ENCODE measurements around the gene PPP1R15A. TPM values are rescaled to one million over a fixed set of nuclear protein-coding genes. Genes with fewer than 3 reads are reported as not detected.

Gene PPP1R15A
- 1,000 to 10,000 TPM in 1 of 2 donors, 100 to 1,000 TPM in 1; 954 to 1,165 TPM for total RNA-seq
- 432 to 2,632 reads per million in 2 donors for total RNA-seq

GRCh38 chr19:48872182-48872883, at the start of gene PPP1R15A:
TSS of gene PPP1R15A (plus strand) at chr19:48872421. CDS start at chr19:48873234, 813 bp downstream.
- H3K27ac Mint-ChIP-seq: peak within 1 kb of the TSS; percentile 99
- H3K36me3 Mint-ChIP-seq (ENCODE audit: low read depth): peaks cover 31% of the 10 kb centered on the region
- H3K27me3 Mint-ChIP-seq: peaks cover 9% of the 10 kb centered on the region
- H3K4me3 Mint-ChIP-seq: peak within 1 kb of the TSS; percentile 95
- H3K4me1 Mint-ChIP-seq: peaks cover 48% of the 10 kb centered on the region
- DNase-seq: peak; percentile 87 to 100 (median 96)
- peak; percentile 50 for ATAC-seq
- no peaks in the 10 kb centered on the region for H3K9me3 ChIP-seq (ENCODE audit: control insufficient read depth, low read length, poor library complexity, severe bottlenecking)

DNA sequence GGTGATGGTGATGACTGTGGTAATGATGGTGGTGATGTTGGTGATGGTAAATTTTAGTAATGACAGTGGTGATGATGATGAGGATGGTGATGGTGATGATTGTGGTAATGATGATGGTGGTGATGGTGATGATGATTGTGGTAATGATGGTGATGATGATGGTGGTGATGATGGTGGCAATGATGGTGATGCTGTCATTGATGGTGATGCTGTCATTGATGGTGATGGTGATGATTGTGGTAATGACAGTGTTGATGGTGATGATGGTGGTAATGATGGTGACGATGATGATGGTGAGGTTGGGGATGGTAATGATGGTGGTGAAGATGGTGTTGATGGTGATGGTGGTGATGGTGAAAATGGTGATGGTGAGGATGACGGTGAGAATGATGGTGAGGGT, 49.7 kb upstream of the PPP1R15A start:
- H3K4me1 Mint-ChIP-seq: no peaks in the 10 kb centered on the region
- no peak overlapping the region for H3K4me3 Mint-ChIP-seq
- no peaks in the 10 kb centered on the region for H3K27me3 Mint-ChIP-seq
- ATAC-seq (no peak), DNase-seq (no peak)
- no peaks in the 10 kb centered on the region for H3K36me3 Mint-ChIP-seq (ENCODE audit: low read depth)
- no peaks in the 10 kb centered on the region for H3K9me3 ChIP-seq (ENCODE audit: control insufficient read depth, low read length, poor library complexity, severe bottlenecking)
- H3K27ac Mint-ChIP-seq: no peak overlapping the region

GRCh38 chr19:48826606-48827020, 45.6 kb upstream of the PPP1R15A start:
- H3K27ac Mint-ChIP-seq: no peak overlapping the region
- no peaks in the 10 kb centered on the region for H3K4me1 Mint-ChIP-seq
- no peaks in the 10 kb centered on the region for H3K27me3 Mint-ChIP-seq
- no peaks in the 10 kb centered on the region for H3K36me3 Mint-ChIP-seq (ENCODE audit: low read depth)
- DNase-seq (no peak), ATAC-seq (no peak)
- H3K9me3 ChIP-seq (ENCODE audit: control insufficient read depth, low read length, poor library complexity, severe bottlenecking): no peaks in the 10 kb centered on the region
- no peak overlapping the region for H3K4me3 Mint-ChIP-seq

DNA sequence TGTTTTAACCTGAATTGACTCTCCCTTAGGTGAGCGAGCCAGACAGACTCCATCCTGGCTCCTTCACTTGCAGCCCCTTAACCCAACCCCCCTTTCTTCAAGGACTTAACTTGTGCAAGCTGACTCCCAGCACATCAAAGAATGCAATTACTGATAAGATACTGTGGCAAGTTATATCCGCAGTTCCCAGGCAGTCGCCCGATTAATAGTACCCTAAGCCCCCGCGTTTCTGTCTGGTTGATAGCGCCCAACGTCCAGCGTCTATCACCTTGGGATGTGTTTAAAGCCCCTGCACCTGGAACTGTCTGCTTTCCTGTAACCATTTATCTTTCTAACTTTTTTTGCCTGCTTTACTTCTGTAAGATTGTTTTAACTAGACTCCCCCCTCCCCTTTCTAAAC, 42.1 kb upstream of the PPP1R15A start:
- H3K4me1 Mint-ChIP-seq: no peaks in the 10 kb centered on the region
- H3K4me3 Mint-ChIP-seq: no peak overlapping the region
- peaks cover 5% of the 10 kb centered on the region for H3K36me3 Mint-ChIP-seq (ENCODE audit: low read depth)
- no peak for ATAC-seq
- no peaks in the 10 kb centered on the region for H3K9me3 ChIP-seq (ENCODE audit: control insufficient read depth, low read length, poor library complexity, severe bottlenecking)
- H3K27me3 Mint-ChIP-seq: no peaks in the 10 kb centered on the region
- no peak overlapping the region for H3K27ac Mint-ChIP-seq
- DNase-seq: no peak

DNA sequence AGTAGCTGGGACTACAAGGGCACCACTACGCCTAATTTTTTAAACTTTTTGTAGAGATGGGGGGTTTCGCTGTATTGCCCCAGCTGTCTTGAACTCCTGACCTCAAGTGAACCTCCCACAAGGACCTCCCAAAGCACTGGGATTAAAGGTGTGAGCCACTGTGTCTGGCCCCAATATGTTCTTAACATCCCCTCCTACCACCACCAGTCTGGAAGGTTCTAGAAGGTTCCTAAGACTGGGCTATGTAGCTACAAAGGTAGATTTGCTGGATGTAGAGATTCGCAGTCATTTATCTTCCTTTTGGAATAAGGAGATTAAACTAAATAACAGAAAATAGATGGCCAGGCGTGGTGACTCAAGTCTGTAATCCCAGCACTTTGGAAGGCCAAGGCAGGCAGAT, 41.3 kb upstream of the PPP1R15A start:
- DNase-seq (no peak), ATAC-seq (no peak)
- Mint-ChIP-seq H3K27ac (no peak overlapping the region), H3K4me1 (peaks cover 7% of the 10 kb centered on the region), H3K36me3 (ENCODE audit: low read depth) (peaks cover 5% of the 10 kb centered on the region), H3K27me3 (peaks cover 6% of the 10 kb centered on the region), H3K4me3 (no peak overlapping the region)
- H3K9me3 ChIP-seq (ENCODE audit: control insufficient read depth, low read length, poor library complexity, severe bottlenecking): no peaks in the 10 kb centered on the region

- H3K4me1 Mint-ChIP-seq: peaks cover 16% of the 10 kb centered on the region
- no peak overlapping the region for H3K27ac Mint-ChIP-seq
- H3K4me3 Mint-ChIP-seq: no peak overlapping the region
- peaks cover 5% of the 10 kb centered on the region for H3K36me3 Mint-ChIP-seq (ENCODE audit: low read depth)
- peaks cover 11% of the 10 kb centered on the region for H3K27me3 Mint-ChIP-seq
- no peak for ATAC-seq
- no peaks in the 10 kb centered on the region for H3K9me3 ChIP-seq (ENCODE audit: control insufficient read depth, low read length, poor library complexity, severe bottlenecking)
- DNase-seq: no peak
Observed at GRCh38 chr19:48833049-48833448, 39.2 kb upstream of the PPP1R15A start.

- H3K4me3 Mint-ChIP-seq: no peak overlapping the region
- ATAC-seq: no peak
- H3K27me3 Mint-ChIP-seq: peaks cover 11% of the 10 kb centered on the region
- H3K4me1 Mint-ChIP-seq: peaks cover 16% of the 10 kb centered on the region
- no peaks in the 10 kb centered on the region for H3K9me3 ChIP-seq (ENCODE audit: control insufficient read depth, low read length, poor library complexity, severe bottlenecking)
- no peak for DNase-seq
- H3K27ac Mint-ChIP-seq: no peak overlapping the region
- peaks cover 5% of the 10 kb centered on the region for H3K36me3 Mint-ChIP-seq (ENCODE audit: low read depth)
Observed at GRCh38 chr19:48833977-48834376, 38.2 kb upstream of the PPP1R15A start.

GRCh38 chr19:48835734-48836088, 36.5 kb upstream of the PPP1R15A start:
- H3K4me3 Mint-ChIP-seq: peak overlapping the region; percentile 87

GRCh38 chr19:48836089-48837017, 35.9 kb upstream of the PPP1R15A start, which contains the start of gene HSD17B14:
TSS of gene HSD17B14 (minus strand) at chr19:48836491. CDS start at chr19:48836411, 80 bp downstream.
- H3K27me3 Mint-ChIP-seq: peaks cover 11% of the 10 kb centered on the region
- peaks cover 5% of the 10 kb centered on the region for H3K36me3 Mint-ChIP-seq (ENCODE audit: low read depth)
- DNase-seq (no peak), ATAC-seq (peak; percentile 28)
- peak within 1 kb of the TSS; percentile 87 for H3K4me3 Mint-ChIP-seq
- no peaks in the 10 kb centered on the region for H3K9me3 ChIP-seq (ENCODE audit: control insufficient read depth, low read length, poor library complexity, severe bottlenecking)
- peak within 1 kb of the TSS; percentile 62 for H3K27ac Mint-ChIP-seq
- H3K4me1 Mint-ChIP-seq: peaks cover 16% of the 10 kb centered on the region

More at GRCh38 chr19:48835734-48836088, 36.5 kb upstream of the PPP1R15A start:
- peak; percentile 75 to 92 (median 82) for DNase-seq
- peak; percentile 90 for ATAC-seq
- peaks cover 16% of the 10 kb centered on the region for H3K4me1 Mint-ChIP-seq
- peaks cover 11% of the 10 kb centered on the region for H3K27me3 Mint-ChIP-seq
- no peaks in the 10 kb centered on the region for H3K9me3 ChIP-seq (ENCODE audit: control insufficient read depth, low read length, poor library complexity, severe bottlenecking)
- peaks cover 5% of the 10 kb centered on the region for H3K36me3 Mint-ChIP-seq (ENCODE audit: low read depth)
- peak overlapping the region; percentile 62 for H3K27ac Mint-ChIP-seq

- Mint-ChIP-seq H3K4me1 (peaks cover 16% of the 10 kb centered on the region), H3K36me3 (ENCODE audit: low read depth) (peaks cover 5% of the 10 kb centered on the region), H3K27me3 (peaks cover 11% of the 10 kb centered on the region), H3K27ac (peak overlapping the region; percentile 62), H3K4me3 (peak overlapping the region; percentile 83)
- DNase-seq: peak; percentile 38 to 56 (median 53)
- ATAC-seq: peak; percentile 68
- no peaks in the 10 kb centered on the region for H3K9me3 ChIP-seq (ENCODE audit: control insufficient read depth, low read length, poor library complexity, severe bottlenecking)
Observed at GRCh38 chr19:48837051-48837524, 35.1 kb upstream of the PPP1R15A start.

DNA sequence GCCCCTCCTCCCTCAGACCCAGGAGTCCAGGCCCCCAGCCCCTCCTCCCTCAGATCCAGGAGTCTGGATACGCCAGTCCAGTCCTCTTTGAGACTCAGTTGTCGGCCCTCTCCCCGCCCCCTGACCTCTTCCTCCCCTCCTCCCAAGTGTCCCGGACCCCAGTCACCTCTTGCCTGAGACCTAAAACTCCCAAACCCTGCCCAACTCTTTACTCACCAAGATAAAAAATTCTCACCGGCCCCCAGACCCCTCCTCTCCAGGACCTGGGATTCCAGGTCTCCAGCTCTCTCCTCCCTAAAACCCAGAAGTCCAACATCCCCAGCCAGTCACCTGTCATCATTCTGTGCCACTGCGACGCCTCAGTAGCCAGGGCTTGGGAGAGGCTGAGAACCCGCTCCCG, 34.5 kb upstream of the PPP1R15A start:
- ATAC-seq: no peak
- Mint-ChIP-seq H3K36me3 (ENCODE audit: low read depth) (peaks cover 4% of the 10 kb centered on the region), H3K27ac (no peak overlapping the region), H3K27me3 (peaks cover 11% of the 10 kb centered on the region), H3K4me1 (peaks cover 18% of the 10 kb centered on the region), H3K4me3 (no peak overlapping the region)
- H3K9me3 ChIP-seq (ENCODE audit: control insufficient read depth, low read length, poor library complexity, severe bottlenecking): no peaks in the 10 kb centered on the region
- DNase-seq: no peak

- no peak for DNase-seq
- H3K9me3 ChIP-seq (ENCODE audit: control insufficient read depth, low read length, poor library complexity, severe bottlenecking): no peaks in the 10 kb centered on the region
- Mint-ChIP-seq H3K4me3 (no peak overlapping the region), H3K27me3 (peaks cover 4% of the 10 kb centered on the region), H3K27ac (no peak overlapping the region), H3K36me3 (ENCODE audit: low read depth) (peaks cover 2% of the 10 kb centered on the region), H3K4me1 (peaks cover 12% of the 10 kb centered on the region)
- ATAC-seq: no peak
Observed at GRCh38 chr19:48841047-48841446, 31.2 kb upstream of the PPP1R15A start.

GRCh38 chr19:48841571-48841970, 30.6 kb upstream of the PPP1R15A start:
- Mint-ChIP-seq H3K27me3 (no peaks in the 10 kb centered on the region), H3K36me3 (ENCODE audit: low read depth) (peaks cover 2% of the 10 kb centered on the region), H3K4me1 (peaks cover 9% of the 10 kb centered on the region), H3K4me3 (no peak overlapping the region), H3K27ac (no peak overlapping the region)
- no peaks in the 10 kb centered on the region for H3K9me3 ChIP-seq (ENCODE audit: control insufficient read depth, low read length, poor library complexity, severe bottlenecking)
- DNase-seq (no peak), ATAC-seq (no peak)
